ENCODE measurements around the gene DDX51.

DDX51 gene

GRCh38 chr12:132133952-132134652 lies 10.0 kb downstream of the DDX51 start:
- no peak for TF ChIP-seq CTCF (IDR thresholded peaks at IDR 0.05; ENCODE audit: low read length, missing control alignments)
- DNase-seq (ENCODE audit: low read depth) = no peak
- no peak overlapping the region for H3K4me3 ChIP-seq (replicated peaks; ENCODE audit: low read depth, low read length)

- no peak for DNase-seq (ENCODE audit: low read depth)
- no peak overlapping the region for H3K4me3 ChIP-seq (replicated peaks; ENCODE audit: low read depth, low read length)
- no peak for TF ChIP-seq CTCF (IDR thresholded peaks at IDR 0.05; ENCODE audit: low read length, missing control alignments)
Measured at GRCh38 chr12:132132609-132133430, 11.3 kb downstream of the DDX51 start.

GRCh38 chr12:132131952-132132351 lies 12.2 kb downstream of the DDX51 start:
- DNase-seq (ENCODE audit: low read depth) = no peak
- TF ChIP-seq CTCF (IDR thresholded peaks at IDR 0.05; ENCODE audit: low read length, missing control alignments) = no peak
- no peak overlapping the region for H3K4me3 ChIP-seq (replicated peaks; ENCODE audit: low read depth, low read length)

GRCh38 chr12:132131229-132131628 lies 12.9 kb downstream of the DDX51 start:
- H3K4me3 ChIP-seq (replicated peaks; ENCODE audit: low read depth, low read length) = no peak overlapping the region
- TF ChIP-seq CTCF (IDR thresholded peaks at IDR 0.05; ENCODE audit: low read length, missing control alignments) = no peak
- DNase-seq (ENCODE audit: low read depth) = no peak

GRCh38 chr12:132130690-132131089 lies 13.4 kb downstream of the DDX51 start:
- TF ChIP-seq CTCF (IDR thresholded peaks at IDR 0.05; ENCODE audit: low read length, missing control alignments) = no peak
- DNase-seq (ENCODE audit: low read depth) = no peak
- H3K4me3 ChIP-seq (replicated peaks; ENCODE audit: low read depth, low read length) = no peak overlapping the region

- TF ChIP-seq CTCF (IDR thresholded peaks at IDR 0.05; ENCODE audit: low read length, missing control alignments) = no peak
- DNase-seq (ENCODE audit: low read depth) = no peak
- no peak overlapping the region for H3K4me3 ChIP-seq (replicated peaks; ENCODE audit: low read depth, low read length)
Measured at GRCh38 chr12:132129007-132129406, 15.1 kb downstream of the DDX51 start.
